ENCODE measurements around the gene INSL6.
"Not testable (repeated sequence)": the region's sequence is repeated elsewhere in the genome, so short reads cannot be mapped to it uniquely, and the experiment has no call there.

Gene INSL6

GRCh38 chr9:5185220-5185840 is at the start of gene INSL6:
Gene INSL6, minus strand, starts transcription at chr9:5185639. Its CDS starts 37 bp downstream, at chr9:5185602.
- no peak for DNase-seq (ENCODE audit: low spot score)

- DNase-seq (ENCODE audit: low spot score) = no peak
Observed at GRCh38 chr9:5231212-5231611, 45.8 kb upstream of the INSL6 start, which contains the start of gene INSL4. Gene INSL4, plus strand, starts transcription at chr9:5231419. Its CDS starts 105 bp downstream, at chr9:5231524.

GRCh38 chr9:5230554-5230953 is 45.1 kb upstream of the INSL6 start:
- no peak for DNase-seq (ENCODE audit: low spot score)

GRCh38 chr9:5205071-5205470 is 19.6 kb upstream of the INSL6 start:
- DNase-seq (ENCODE audit: low spot score) = no peak

GRCh38 chr9:5195463-5195862 is 10.0 kb upstream of the INSL6 start:
- no peak for DNase-seq (ENCODE audit: low spot score)

- DNase-seq (ENCODE audit: low spot score) = no peak
Observed at GRCh38 chr9:5193345-5193744, 7.9 kb upstream of the INSL6 start.

GRCh38 chr9:5191985-5192384 is 6.5 kb upstream of the INSL6 start:
- no peak for DNase-seq (ENCODE audit: low spot score)

- no peak for DNase-seq (ENCODE audit: low spot score)
Observed at GRCh38 chr9:5188060-5188984, 2.9 kb upstream of the INSL6 start.

- DNase-seq (ENCODE audit: low spot score) = peak; percentile 75
Observed at GRCh38 chr9:5186416-5187169, 1.2 kb upstream of the INSL6 start.

- no peak for DNase-seq (ENCODE audit: low spot score)
Observed at GRCh38 chr9:5184776-5185175, 663 bp downstream of the INSL6 start.

GRCh38 chr9:5180631-5181030 is 4.8 kb downstream of the INSL6 start:
- not testable (repeated sequence) for DNase-seq (ENCODE audit: low spot score)

- DNase-seq (ENCODE audit: low spot score) = peak; percentile 26
Observed at GRCh38 chr9:5178126-5178805, 7.2 kb downstream of the INSL6 start.

GRCh38 chr9:5146241-5146640 is 39.2 kb downstream of the INSL6 start:
- no peak for DNase-seq (ENCODE audit: low spot score)

- DNase-seq (ENCODE audit: low spot score) = no peak
Observed at GRCh38 chr9:5144217-5144616, 41.2 kb downstream of the INSL6 start.

- DNase-seq (ENCODE audit: low spot score) = no peak
Observed at GRCh38 chr9:5140151-5140550, 45.3 kb downstream of the INSL6 start.

- no peak for DNase-seq (ENCODE audit: low spot score)
Observed at GRCh38 chr9:5122516-5122915, 62.9 kb downstream of the INSL6 start.

- DNase-seq (ENCODE audit: low spot score) = no peak
Observed at GRCh38 chr9:5122116-5122515, 63.3 kb downstream of the INSL6 start.

- DNase-seq (ENCODE audit: low spot score) = no peak
Observed at GRCh38 chr9:5113994-5114748, 71.3 kb downstream of the INSL6 start.

Data from CD4-positive, alpha-beta T cell treated with Interleukin-6 at 100 ng/mL for 8 hours (primary cell).